ENCODE results near the gene RHBDF1.

DNA sequence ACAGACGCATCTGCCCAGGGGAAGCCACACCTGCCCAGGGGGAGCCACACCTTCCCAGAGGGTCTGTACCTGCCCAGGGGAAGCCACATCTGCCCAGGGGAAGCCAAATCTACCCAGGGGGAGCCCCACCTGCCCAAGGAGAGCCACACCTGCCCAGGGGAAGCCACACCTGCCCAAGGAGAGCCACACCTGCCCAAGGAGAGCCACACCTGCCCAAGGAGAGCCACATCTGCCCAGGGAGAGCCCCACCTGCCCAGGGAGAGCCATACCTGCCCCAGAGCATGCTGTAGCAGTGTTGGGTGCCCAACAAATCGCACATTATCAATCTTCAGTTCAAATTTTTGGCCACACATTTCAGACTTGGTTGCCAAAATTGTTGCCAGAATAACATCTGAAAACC, 46.4 kb upstream of the RHBDF1 start:
- TF ChIP-seq, protein P1, sequence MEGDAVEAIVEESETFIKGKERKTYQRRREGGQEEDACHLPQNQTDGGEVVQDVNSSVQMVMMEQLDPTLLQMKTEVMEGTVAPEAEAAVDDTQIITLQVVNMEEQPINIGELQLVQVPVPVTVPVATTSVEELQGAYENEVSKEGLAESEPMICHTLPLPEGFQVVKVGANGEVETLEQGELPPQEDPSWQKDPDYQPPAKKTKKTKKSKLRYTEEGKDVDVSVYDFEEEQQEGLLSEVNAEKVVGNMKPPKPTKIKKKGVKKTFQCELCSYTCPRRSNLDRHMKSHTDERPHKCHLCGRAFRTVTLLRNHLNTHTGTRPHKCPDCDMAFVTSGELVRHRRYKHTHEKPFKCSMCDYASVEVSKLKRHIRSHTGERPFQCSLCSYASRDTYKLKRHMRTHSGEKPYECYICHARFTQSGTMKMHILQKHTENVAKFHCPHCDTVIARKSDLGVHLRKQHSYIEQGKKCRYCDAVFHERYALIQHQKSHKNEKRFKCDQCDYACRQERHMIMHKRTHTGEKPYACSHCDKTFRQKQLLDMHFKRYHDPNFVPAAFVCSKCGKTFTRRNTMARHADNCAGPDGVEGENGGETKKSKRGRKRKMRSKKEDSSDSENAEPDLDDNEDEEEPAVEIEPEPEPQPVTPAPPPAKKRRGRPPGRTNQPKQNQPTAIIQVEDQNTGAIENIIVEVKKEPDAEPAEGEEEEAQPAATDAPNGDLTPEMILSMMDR (IDR thresholded peaks at IDR 0.05), result no peak
- no peak for TF ChIP-seq POLR2A (IDR thresholded peaks at IDR 0.05)
